HEK293 (cell line): ENCODE results near the gene APLP1.

Experiments used
- KLF1 ChIP-seq: fragments of 450-650 bp; formaldehyde crosslinking; IDR thresholded peaks from 2 replicates; pipeline ENCODE4 v1.5.1; 2016; ENCODE audit warnings: missing biosample characterization, missing genetic modification characterization
- KLF9 ChIP-seq: fragments of 450-650 bp; formaldehyde crosslinking; IDR thresholded peaks from 2 replicates; pipeline ENCODE4 v1.5.1; 2016; ENCODE audit warnings: missing biosample characterization, missing genetic modification characterization, low read depth
- PRDM1 ChIP-seq: fragments of 450-650 bp; formaldehyde crosslinking; IDR thresholded peaks from 2 replicates; pipeline ENCODE4; 2016; ENCODE audit warnings: missing biosample characterization, missing genetic modification characterization
- SP3 ChIP-seq: fragments of 450-650 bp; formaldehyde crosslinking; IDR thresholded peaks from 2 replicates; pipeline ENCODE4 v1.5.1; 2016; ENCODE audit warnings: missing biosample characterization, missing genetic modification characterization
- ZBTB17 ChIP-seq: fragments of 450-650 bp; formaldehyde crosslinking; IDR thresholded peaks from 2 replicates; pipeline ENCODE4 v1.5.1; 2016; ENCODE audit warnings: missing biosample characterization, missing genetic modification characterization
- ZBTB21 ChIP-seq: fragments of 450-650 bp; formaldehyde crosslinking; IDR thresholded peaks from 2 replicates; pipeline ENCODE4 v1.5.1; 2017; ENCODE audit warnings: missing biosample characterization, missing genetic modification characterization
- ZBTB48 ChIP-seq: fragments of 450-650 bp; formaldehyde crosslinking; IDR thresholded peaks from 2 replicates; pipeline ENCODE4 v1.5.1; 2016; ENCODE audit warnings: missing biosample characterization, missing genetic modification characterization
- ZFP69B ChIP-seq: fragments of 450-650 bp; formaldehyde crosslinking; IDR thresholded peaks from 2 replicates; pipeline ENCODE4 v1.5.1; 2016; ENCODE audit warnings: missing biosample characterization, missing genetic modification characterization
- ZNF140 ChIP-seq: fragments of 450-650 bp; formaldehyde crosslinking; IDR thresholded peaks from 2 replicates; pipeline ENCODE4 v1.5.1; 2016; ENCODE audit warnings: missing biosample characterization, missing genetic modification characterization
- ZNF324 ChIP-seq: fragments of 450-650 bp; formaldehyde crosslinking; IDR thresholded peaks from 2 replicates; pipeline ENCODE4 v1.5.1; 2016; ENCODE audit warnings: missing biosample characterization, missing genetic modification characterization
- ZNF366 ChIP-seq: fragments of 450-650 bp; formaldehyde crosslinking; conservative IDR thresholded peaks from 2 replicates; pipeline ENCODE4 v1.5.1; 2016; ENCODE audit warnings: missing biosample characterization, missing genetic modification characterization
- ZNF76 ChIP-seq: fragments of 450-650 bp; formaldehyde crosslinking; IDR thresholded peaks from 2 replicates; pipeline ENCODE4; 2016; ENCODE audit warnings: low read depth, missing biosample characterization, missing genetic modification characterization, borderline replicate concordance
- ZNF785 ChIP-seq: fragments of 450-650 bp; formaldehyde crosslinking; IDR thresholded peaks from 2 replicates; pipeline ENCODE4 v1.5.1; 2016; ENCODE audit warnings: missing biosample characterization, missing genetic modification characterization
- TF ChIP-seq, protein P1 (sequence below): fragments of 450-650 bp; formaldehyde crosslinking; IDR thresholded peaks from 2 replicates; pipeline ENCODE4 v1.5.1; 2016; ENCODE audit warnings: missing biosample characterization, missing genetic modification characterization
- TF ChIP-seq, protein P2 (sequence below): fragments of 450-650 bp; formaldehyde crosslinking; conservative IDR thresholded peaks from 2 replicates; pipeline ENCODE4 v1.5.1; 2016; ENCODE audit warnings: low read depth, missing biosample characterization, missing genetic modification characterization
- TF ChIP-seq, protein P3 (sequence below): fragments of 450-650 bp; formaldehyde crosslinking; IDR thresholded peaks from 2 replicates; pipeline ENCODE4 v1.5.1; 2016; ENCODE audit warnings: missing biosample characterization, missing genetic modification characterization

APLP1 gene

DNA sequence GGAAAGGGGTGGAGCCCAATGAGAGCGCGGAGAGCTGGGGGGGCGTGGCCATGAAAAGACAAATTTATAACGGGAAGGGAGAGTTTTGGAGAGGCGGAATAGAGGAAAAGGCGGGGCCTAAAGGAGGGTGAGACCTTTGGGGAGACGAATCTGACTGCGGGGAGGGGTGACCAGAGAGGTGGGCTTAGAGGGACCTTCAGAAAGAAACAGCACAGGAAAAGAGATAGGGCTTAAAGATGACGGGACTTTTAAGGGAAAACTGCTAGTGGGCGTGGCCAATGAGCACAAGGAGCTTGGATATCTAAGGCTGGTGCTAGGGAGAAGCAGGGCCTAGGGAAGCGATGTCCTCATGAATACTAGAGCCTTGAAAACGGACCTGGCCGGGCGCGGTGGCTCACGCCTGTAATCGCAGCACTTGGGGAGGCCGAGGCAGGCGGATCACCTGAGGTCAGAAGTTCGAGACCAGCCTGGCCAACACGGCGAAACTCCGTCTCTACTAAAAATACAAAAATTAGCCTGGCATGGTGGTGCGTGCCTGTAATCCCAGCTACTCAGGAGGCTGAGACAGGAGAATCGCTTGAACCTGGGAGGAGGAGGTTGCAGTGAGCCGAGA lies 1.9 kb downstream of the APLP1 start (continued):
- TF ChIP-seq, protein P1, sequence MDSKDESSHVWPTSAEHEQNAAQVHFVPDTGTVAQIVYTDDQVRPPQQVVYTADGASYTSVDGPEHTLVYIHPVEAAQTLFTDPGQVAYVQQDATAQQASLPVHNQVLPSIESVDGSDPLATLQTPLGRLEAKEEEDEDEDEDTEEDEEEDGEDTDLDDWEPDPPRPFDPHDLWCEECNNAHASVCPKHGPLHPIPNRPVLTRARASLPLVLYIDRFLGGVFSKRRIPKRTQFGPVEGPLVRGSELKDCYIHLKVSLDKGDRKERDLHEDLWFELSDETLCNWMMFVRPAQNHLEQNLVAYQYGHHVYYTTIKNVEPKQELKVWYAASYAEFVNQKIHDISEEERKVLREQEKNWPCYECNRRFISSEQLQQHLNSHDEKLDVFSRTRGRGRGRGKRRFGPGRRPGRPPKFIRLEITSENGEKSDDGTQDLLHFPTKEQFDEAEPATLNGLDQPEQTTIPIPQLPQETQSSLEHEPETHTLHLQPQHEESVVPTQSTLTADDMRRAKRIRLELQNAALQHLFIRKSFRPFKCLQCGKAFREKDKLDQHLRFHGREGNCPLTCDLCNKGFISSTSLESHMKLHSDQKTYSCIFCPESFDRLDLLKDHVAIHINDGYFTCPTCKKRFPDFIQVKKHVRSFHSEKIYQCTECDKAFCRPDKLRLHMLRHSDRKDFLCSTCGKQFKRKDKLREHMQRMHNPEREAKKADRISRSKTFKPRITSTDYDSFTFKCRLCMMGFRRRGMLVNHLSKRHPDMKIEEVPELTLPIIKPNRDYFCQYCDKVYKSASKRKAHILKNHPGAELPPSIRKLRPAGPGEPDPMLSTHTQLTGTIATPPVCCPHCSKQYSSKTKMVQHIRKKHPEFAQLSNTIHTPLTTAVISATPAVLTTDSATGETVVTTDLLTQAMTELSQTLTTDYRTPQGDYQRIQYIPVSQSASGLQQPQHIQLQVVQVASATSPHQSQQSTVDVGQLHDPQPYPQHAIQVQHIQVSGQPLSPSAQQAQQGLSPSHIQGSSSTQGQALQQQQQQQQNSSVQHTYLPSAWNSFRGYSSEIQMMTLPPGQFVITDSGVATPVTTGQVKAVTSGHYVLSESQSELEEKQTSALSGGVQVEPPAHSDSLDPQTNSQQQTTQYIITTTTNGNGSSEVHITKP (tag by site-specific recombination): peak; percentile 76
- TF ChIP-seq, protein P2, sequence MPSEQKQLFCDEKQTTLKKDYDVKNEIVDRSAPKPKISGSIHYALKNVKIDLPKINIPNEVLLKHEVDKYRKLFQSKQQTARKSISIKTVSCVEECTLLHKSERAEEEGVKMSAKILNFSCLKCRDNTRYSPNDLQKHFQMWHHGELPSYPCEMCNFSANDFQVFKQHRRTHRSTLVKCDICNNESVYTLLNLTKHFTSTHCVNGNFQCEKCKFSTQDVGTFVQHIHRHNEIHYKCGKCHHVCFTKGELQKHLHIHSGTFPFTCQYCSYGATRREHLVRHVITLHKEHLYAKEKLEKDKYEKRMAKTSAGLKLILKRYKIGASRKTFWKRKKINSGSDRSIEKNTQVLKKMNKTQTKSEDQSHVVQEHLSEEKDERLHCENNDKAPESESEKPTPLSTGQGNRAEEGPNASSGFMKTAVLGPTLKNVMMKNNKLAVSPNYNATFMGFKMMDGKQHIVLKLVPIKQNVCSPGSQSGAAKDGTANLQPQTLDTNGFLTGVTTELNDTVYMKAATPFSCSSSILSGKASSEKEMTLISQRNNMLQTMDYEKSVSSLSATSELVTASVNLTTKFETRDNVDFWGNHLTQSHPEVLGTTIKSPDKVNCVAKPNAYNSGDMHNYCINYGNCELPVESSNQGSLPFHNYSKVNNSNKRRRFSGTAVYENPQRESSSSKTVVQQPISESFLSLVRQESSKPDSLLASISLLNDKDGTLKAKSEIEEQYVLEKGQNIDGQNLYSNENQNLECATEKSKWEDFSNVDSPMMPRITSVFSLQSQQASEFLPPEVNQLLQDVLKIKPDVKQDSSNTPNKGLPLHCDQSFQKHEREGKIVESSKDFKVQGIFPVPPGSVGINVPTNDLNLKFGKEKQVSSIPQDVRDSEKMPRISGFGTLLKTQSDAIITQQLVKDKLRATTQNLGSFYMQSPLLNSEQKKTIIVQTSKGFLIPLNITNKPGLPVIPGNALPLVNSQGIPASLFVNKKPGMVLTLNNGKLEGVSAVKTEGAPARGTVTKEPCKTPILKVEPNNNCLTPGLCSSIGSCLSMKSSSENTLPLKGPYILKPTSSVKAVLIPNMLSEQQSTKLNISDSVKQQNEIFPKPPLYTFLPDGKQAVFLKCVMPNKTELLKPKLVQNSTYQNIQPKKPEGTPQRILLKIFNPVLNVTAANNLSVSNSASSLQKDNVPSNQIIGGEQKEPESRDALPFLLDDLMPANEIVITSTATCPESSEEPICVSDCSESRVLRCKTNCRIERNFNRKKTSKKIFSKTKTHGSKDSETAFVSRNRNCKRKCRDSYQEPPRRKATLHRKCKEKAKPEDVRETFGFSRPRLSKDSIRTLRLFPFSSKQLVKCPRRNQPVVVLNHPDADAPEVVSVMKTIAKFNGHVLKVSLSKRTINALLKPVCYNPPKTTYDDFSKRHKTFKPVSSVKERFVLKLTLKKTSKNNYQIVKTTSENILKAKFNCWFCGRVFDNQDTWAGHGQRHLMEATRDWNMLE (tag by site-specific recombination): peak; percentile 68
- peak; percentile 53; the same call in 1 of the 2 replicates for TF ChIP-seq ZNF76 (tag by site-specific recombination)
- TF ChIP-seq ZBTB17 (tag by site-specific recombination): peak; percentile 36; the same call in 1 of the 2 replicates
- TF ChIP-seq ZFP69B: peak; percentile 18; the same call in 1 of the 2 replicates
- TF ChIP-seq PRDM1 (tag by site-specific recombination): peak; percentile 95
- TF ChIP-seq KLF9 (tag by site-specific recombination): peak; percentile 99; the same call in 1 of the 2 replicates
- TF ChIP-seq ZNF366: peak; percentile 98
- TF ChIP-seq KLF1 (tag by site-specific recombination): 0 out of 2 replicates have a peak, but pooled peaks have one; percentile 54
- TF ChIP-seq ZBTB48 (tag by site-specific recombination): peak; percentile 68
- TF ChIP-seq ZNF324 (tag by site-specific recombination): peak; percentile 45; the same call in 1 of the 2 replicates
- TF ChIP-seq ZNF140: peak; percentile 99
- peak; percentile 55; the same call in 1 of the 2 replicates for TF ChIP-seq ZNF785 (tag by site-specific recombination)
- peak; percentile 60; the same call in 1 of the 2 replicates for TF ChIP-seq ZBTB21 (tag by site-specific recombination)
- peak; percentile 89; the same call in 1 of the 2 replicates for TF ChIP-seq SP3
- TF ChIP-seq, protein P3, sequence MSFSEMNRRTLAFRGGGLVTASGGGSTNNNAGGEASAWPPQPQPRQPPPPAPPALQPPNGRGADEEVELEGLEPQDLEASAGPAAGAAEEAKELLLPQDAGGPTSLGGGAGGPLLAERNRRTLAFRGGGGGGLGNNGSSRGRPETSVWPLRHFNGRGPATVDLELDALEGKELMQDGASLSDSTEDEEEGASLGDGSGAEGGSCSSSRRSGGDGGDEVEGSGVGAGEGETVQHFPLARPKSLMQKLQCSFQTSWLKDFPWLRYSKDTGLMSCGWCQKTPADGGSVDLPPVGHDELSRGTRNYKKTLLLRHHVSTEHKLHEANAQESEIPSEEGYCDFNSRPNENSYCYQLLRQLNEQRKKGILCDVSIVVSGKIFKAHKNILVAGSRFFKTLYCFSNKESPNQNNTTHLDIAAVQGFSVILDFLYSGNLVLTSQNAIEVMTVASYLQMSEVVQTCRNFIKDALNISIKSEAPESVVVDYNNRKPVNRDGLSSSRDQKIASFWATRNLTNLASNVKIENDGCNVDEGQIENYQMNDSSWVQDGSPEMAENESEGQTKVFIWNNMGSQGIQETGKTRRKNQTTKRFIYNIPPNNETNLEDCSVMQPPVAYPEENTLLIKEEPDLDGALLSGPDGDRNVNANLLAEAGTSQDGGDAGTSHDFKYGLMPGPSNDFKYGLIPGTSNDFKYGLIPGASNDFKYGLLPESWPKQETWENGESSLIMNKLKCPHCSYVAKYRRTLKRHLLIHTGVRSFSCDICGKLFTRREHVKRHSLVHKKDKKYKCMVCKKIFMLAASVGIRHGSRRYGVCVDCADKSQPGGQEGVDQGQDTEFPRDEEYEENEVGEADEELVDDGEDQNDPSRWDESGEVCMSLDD (tag by site-specific recombination): peak; percentile 80; the same call in 1 of the 2 replicates
